GM12872 (cell line): Measurements from ENCODE around the gene BATF3.

Experiments
- CTCF ChIP-seq: IDR thresholded peaks from 3 replicates; pipeline ENCODE4 v1.5.1; 2011; ENCODE audit warnings: low read depth, mild to moderate bottlenecking, low read length, moderate library complexity; ENCODE audit not compliant: insufficient read depth

The BATF3 gene

GRCh38 chr1:212686069-212686468, 13.6 kb downstream of the BATF3 start:
- no peak for TF ChIP-seq CTCF

GRCh38 chr1:212685429-212685828, 14.2 kb downstream of the BATF3 start:
- TF ChIP-seq CTCF = no peak

- no peak for TF ChIP-seq CTCF
Observed at GRCh38 chr1:212684521-212685090, 15.0 kb downstream of the BATF3 start.

- TF ChIP-seq CTCF = no peak
Observed at GRCh38 chr1:212684076-212684475, 15.6 kb downstream of the BATF3 start.

GRCh38 chr1:212683357-212683722, 16.3 kb downstream of the BATF3 start:
- no peak for TF ChIP-seq CTCF

- no peak for TF ChIP-seq CTCF
Observed at GRCh38 chr1:212680680-212681389, 18.8 kb downstream of the BATF3 start.

GRCh38 chr1:212678456-212679410, 20.9 kb downstream of the BATF3 start:
- no peak for TF ChIP-seq CTCF
